ENCODE measurements around the gene TBL1X. TPM values are rescaled to one million over a fixed set of nuclear protein-coding genes. Genes with fewer than 3 reads are reported as not detected.

The TBL1X gene
- polyA plus RNA-seq, 1 experiment = 24.9 TPM

DNA sequence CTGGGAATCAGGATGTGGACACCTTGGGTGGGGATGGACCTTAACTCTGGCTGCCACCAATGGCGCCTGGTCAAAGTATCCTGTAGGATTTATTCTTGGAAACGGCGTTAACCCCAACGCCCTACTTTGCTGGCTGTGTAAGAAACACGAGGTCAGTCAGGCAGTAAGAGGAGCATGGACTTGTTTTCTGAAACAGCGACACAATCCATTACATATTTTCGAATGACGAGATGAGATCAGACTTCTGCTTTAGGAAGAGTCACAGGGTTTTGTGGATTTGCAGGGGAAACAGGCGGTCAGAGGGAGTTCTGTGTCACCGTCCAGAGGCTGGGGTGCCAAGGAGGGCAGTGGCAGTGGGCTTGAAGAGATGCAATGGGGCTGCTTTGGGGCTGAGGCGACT lies 92.2 kb downstream of the TBL1X start:
- TF ChIP-seq CTCF (IDR thresholded peaks at IDR 0.05; ENCODE audit: low read depth, low read length) = no peak
- CTCF ChIA-PET = interaction anchor here (0.6 kb wide), 1 partner anchor 740 kb away, joined by 4 read pairs; no protein-coding TSS in a partner anchor
- H3K4me3 ChIP-seq (ENCODE audit: low read depth, low read length) = no peak overlapping the region
- no peak overlapping the region for H3K27ac ChIP-seq (ENCODE audit: low read depth, low read length)
- no peaks in the 10 kb centered on the region for H3K27me3 ChIP-seq (ENCODE audit: control insufficient read depth, insufficient read depth, low read length)
- POLR2A ChIA-PET = no interaction called here
- DNase-seq (ENCODE audit: low read depth, low spot score) = no peak
- H3K9me3 ChIP-seq (ENCODE audit: control insufficient read depth, insufficient read depth, low read length) = no peaks in the 10 kb centered on the region

- ChIA-PET CTCF (no interaction called here), POLR2A (no interaction called here)
- no peak for DNase-seq (ENCODE audit: low read depth, low spot score)
- H3K27ac ChIP-seq (ENCODE audit: low read depth, low read length) = no peak overlapping the region
- H3K4me3 ChIP-seq (ENCODE audit: low read depth, low read length) = no peak overlapping the region
- TF ChIP-seq CTCF (IDR thresholded peaks at IDR 0.05; ENCODE audit: low read depth, low read length) = no peak
- H3K27me3 ChIP-seq (ENCODE audit: control insufficient read depth, insufficient read depth, low read length) = no peaks in the 10 kb centered on the region
- no peaks in the 10 kb centered on the region for H3K9me3 ChIP-seq (ENCODE audit: control insufficient read depth, insufficient read depth, low read length)
Observed at GRCh38 chrX:9557521-9557920, 92.7 kb downstream of the TBL1X start.

DNA sequence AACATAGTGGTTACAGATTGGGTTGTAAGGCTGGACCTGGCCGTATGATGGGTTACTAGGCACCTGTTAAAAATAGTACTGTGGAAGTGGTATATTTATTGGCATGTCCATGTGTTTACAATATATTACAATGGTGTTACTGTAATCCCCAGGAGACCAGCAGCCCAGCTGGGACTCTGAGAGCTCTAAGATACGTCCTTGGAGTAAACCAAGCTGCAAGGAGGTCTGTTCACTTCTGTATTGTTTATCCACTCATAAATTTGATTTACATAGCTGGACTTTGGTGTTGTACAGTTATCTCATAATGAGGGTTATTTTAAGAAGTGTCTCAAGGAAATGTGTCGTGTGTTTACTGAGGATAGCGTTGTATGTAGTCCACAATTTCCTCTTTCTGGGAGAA lies 93.8 kb downstream of the TBL1X start:
- ChIA-PET CTCF (no interaction called here), POLR2A (no interaction called here)
- TF ChIP-seq CTCF (IDR thresholded peaks at IDR 0.05; ENCODE audit: low read depth, low read length) = no peak
- no peak overlapping the region for H3K27ac ChIP-seq (ENCODE audit: low read depth, low read length)
- H3K9me3 ChIP-seq (ENCODE audit: control insufficient read depth, insufficient read depth, low read length) = no peaks in the 10 kb centered on the region
- DNase-seq (ENCODE audit: low read depth, low spot score) = no peak
- no peaks in the 10 kb centered on the region for H3K27me3 ChIP-seq (ENCODE audit: control insufficient read depth, insufficient read depth, low read length)
- H3K4me3 ChIP-seq (ENCODE audit: low read depth, low read length) = no peak overlapping the region

- Histone ChIP-seq H3K27me3 (ENCODE audit: control insufficient read depth, insufficient read depth, low read length) (no peaks in the 10 kb centered on the region), H3K27ac (ENCODE audit: low read depth, low read length) (no peak overlapping the region), H3K9me3 (ENCODE audit: control insufficient read depth, insufficient read depth, low read length) (no peaks in the 10 kb centered on the region), H3K4me3 (ENCODE audit: low read depth, low read length) (no peak overlapping the region)
- TF ChIP-seq CTCF (IDR thresholded peaks at IDR 0.05; ENCODE audit: low read depth, low read length) = no peak
- ChIA-PET CTCF (no interaction called here), POLR2A (no interaction called here)
- DNase-seq (ENCODE audit: low read depth, low spot score) = no peak
Observed at GRCh38 chrX:9560219-9560618, 95.4 kb downstream of the TBL1X start.

DNA sequence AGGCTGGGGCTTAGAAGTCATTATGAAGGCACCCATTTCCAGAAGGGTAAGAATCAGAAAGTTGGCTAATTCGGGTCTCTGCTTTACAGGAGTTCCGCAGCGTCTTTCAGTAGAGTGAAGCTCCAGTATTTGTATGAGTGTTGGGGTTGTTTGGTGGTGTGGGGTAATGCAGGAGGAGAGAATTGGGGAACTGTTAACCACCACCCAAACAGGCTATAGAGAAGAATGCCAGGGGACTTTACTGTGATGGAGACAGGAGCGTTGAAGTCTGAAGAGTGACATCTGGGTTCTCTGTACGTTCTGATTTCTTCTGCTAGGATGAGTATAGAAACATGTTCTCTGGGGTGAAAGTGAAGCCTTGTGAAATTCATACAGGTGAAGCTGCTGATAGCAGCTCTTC lies 96.3 kb downstream of the TBL1X start:
- no peak for DNase-seq (ENCODE audit: low read depth, low spot score)
- CTCF ChIA-PET = no interaction called here

More for the DNA sequence above, 96.3 kb downstream of the TBL1X start:
- POLR2A ChIA-PET = no interaction called here
- Histone ChIP-seq H3K27me3 (ENCODE audit: control insufficient read depth, insufficient read depth, low read length) (no peaks in the 10 kb centered on the region), H3K9me3 (ENCODE audit: control insufficient read depth, insufficient read depth, low read length) (no peaks in the 10 kb centered on the region), H3K4me3 (ENCODE audit: low read depth, low read length) (no peak overlapping the region), H3K27ac (ENCODE audit: low read depth, low read length) (no peak overlapping the region)
- no peak for TF ChIP-seq CTCF (IDR thresholded peaks at IDR 0.05; ENCODE audit: low read depth, low read length)

Data from AG04450 (cell line).